ENCODE data around the gene SLC25A18.
"Not testable (repeated sequence)": the region's sequence is repeated elsewhere in the genome, so short reads cannot be mapped to it uniquely, and the experiment has no call there.

The SLC25A18 gene

GRCh38 chr22:17612057-17612456 lies 48.8 kb downstream of the SLC25A18 start:
- no peak for DNase-seq

GRCh38 chr22:17613280-17613679 lies 50.0 kb downstream of the SLC25A18 start:
- no peak for DNase-seq

- DNase-seq: no peak
Measured at GRCh38 chr22:17627961-17628405, 64.7 kb downstream of the SLC25A18 start.

GRCh38 chr22:17628406-17629172 lies 65.3 kb downstream of the SLC25A18 start, which contains the start of gene ATP6V1E1:
Gene ATP6V1E1 (minus strand): TSS chr22:17628749. CDS start chr22:17628635, 114 bp downstream.
- DNase-seq: peak; percentile 98

- no peak for DNase-seq
Measured at GRCh38 chr22:17629173-17629489, 65.8 kb downstream of the SLC25A18 start.

- DNase-seq: no peak
Measured at GRCh38 chr22:17629641-17630040, 66.3 kb downstream of the SLC25A18 start.

- DNase-seq: no peak
Measured at GRCh38 chr22:17631076-17631565, 67.8 kb downstream of the SLC25A18 start.

GRCh38 chr22:17633217-17633997 lies 70.1 kb downstream of the SLC25A18 start:
- no peak for DNase-seq

- no peak for DNase-seq
Measured at GRCh38 chr22:17633998-17634323, 70.7 kb downstream of the SLC25A18 start.

GRCh38 chr22:17634696-17635095 lies 71.4 kb downstream of the SLC25A18 start:
- no peak for DNase-seq

GRCh38 chr22:17636850-17637249 lies 73.6 kb downstream of the SLC25A18 start:
- DNase-seq: not testable (repeated sequence)

- DNase-seq: no peak
Measured at GRCh38 chr22:17637490-17638181, 74.3 kb downstream of the SLC25A18 start.

GRCh38 chr22:17638182-17638431 lies 74.8 kb downstream of the SLC25A18 start:
- no peak for DNase-seq

- peak; percentile 95 for DNase-seq
Measured at GRCh38 chr22:17638432-17639246, 75.3 kb downstream of the SLC25A18 start, which contains the start of gene BCL2L13. Gene BCL2L13 (plus strand): TSS chr22:17638757. CDS start chr22:17655712, 16,955 bp downstream.

GRCh38 chr22:17639247-17639741 lies 76.0 kb downstream of the SLC25A18 start:
- DNase-seq: peak; percentile 36

Measured in activated CD4-positive, alpha-beta T cell treated with anti-CD3 and anti-CD28 coated beads, Interleukin-2, Interleukin-6, amounts not matched to agents 100 ng/mL and 50 ng/mL, durations not matched to agents 16 hours and 8 hours (primary cell).